HG03045 (cell line): ENCODE results near the gene BCAN.

ENCODE experiments used
- ATAC-seq: cut with Tn5 transposase; IDR thresholded peaks from one replicate; pipeline ENCODE4 v1.9.1; 2021; ENCODE audit warnings: mild to moderate bottlenecking, moderate library complexity; ENCODE audit not compliant: unreplicated experiment

BCAN gene

DNA sequence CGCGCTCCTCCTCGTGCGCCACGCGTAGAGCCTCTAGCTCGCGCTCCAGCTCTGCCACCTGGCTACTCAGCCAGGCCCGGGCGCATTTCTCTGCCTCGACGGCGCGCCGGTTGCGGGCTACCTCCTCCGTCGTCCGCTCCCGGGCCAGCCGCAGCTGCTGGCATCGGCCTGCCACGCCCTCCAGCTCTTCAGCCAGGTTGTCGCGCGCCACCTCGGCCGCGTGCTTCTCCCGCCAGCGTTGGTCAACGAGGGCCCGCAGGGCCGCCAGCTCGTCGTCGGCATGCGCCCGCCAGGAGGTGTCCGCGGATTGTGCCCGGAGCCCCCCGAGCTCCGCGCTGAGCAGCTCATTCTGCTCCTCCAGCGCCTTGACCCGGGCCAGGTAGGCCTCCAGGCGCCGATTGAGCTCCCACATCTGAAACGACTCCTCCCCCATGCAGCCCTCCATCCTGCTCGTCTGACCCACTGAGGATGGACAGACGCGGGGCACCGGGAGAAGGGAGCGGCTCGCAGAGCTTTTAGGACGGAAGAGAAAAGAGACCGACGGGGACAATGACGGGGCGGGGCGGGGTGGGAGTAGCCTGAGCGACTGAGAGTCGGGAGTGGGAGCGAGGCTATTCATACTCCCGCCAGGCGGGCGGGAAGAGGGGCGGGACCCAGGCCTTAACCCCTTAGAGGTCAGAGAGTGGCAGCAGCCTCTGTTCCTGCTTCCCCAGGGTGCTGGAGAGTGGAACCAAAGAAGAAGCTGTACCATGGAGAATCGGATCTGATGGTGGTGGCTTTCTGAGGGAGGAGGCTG, 35.1 kb downstream of the BCAN start, which contains the start of gene NES:
TSS of gene NES (minus strand) at position 588 of the 796 bp plus-strand sequence. CDS start at position 445, 143 bp downstream.
- ATAC-seq: no peak

DNA sequence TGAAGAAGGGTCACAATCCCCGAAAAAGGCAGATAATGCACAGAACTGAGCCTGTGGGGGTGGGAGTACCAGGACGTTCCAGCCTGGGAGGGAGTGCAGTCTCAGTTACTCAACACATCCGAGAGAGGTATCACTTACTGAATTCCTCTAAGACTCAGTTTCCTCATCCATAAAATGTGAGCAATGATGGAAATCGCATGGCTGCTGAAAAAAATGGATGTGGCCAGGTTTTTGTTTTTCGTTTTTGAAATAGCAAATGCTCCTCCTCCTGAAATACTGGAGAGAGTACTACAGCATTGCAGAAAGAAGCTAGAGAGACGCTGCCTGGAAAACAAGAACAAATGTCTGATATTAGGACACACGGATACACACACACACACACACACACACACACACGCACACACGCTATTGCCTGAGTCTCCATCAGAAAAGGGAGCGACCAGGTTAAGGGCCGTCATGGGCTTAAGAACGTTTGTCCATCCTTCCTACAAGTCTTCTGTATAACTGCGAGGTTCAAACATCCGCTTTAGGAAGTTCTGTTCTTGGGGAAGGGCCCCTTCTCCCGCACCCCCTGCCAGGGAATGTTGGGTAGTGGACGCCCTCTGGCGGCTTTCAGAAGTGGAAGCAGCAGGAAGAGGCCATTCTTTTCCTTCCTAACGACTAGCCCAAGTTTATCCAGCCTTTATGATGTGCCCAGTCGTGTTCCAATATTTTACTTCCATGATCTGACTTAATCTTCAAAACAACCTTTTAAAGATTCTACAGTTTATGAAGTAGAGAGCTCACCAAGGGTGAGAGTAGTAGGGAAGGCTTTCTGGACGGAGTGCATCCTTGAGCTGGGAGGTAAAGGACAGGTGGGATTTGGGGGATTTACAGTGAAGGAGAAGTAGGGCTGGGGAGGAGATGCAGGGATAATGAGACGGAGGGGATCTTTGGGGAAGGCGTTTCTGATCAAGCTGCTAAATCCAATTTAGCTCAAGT, 36.0 kb downstream of the BCAN start:
- ATAC-seq: no peak

DNA sequence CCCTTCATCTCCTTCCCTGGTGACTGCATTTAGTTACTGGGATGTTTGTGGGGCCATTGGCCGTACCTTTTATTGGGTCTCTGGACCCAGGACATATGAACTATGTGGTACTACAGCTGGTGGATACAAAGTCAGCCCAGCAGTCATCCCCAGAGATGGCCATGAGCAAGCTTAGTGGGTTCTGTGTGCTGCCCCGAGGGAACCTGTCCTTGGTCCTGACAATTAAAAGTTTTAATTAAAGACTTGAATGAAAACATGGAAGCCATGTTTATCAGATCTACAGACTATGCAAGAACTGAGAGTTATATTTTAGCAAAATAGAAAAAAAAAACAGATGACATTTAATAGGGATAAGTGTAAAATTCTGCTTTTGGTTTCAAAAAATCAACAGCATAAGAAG, 38.1 kb downstream of the BCAN start:
- ATAC-seq: no peak

DNA sequence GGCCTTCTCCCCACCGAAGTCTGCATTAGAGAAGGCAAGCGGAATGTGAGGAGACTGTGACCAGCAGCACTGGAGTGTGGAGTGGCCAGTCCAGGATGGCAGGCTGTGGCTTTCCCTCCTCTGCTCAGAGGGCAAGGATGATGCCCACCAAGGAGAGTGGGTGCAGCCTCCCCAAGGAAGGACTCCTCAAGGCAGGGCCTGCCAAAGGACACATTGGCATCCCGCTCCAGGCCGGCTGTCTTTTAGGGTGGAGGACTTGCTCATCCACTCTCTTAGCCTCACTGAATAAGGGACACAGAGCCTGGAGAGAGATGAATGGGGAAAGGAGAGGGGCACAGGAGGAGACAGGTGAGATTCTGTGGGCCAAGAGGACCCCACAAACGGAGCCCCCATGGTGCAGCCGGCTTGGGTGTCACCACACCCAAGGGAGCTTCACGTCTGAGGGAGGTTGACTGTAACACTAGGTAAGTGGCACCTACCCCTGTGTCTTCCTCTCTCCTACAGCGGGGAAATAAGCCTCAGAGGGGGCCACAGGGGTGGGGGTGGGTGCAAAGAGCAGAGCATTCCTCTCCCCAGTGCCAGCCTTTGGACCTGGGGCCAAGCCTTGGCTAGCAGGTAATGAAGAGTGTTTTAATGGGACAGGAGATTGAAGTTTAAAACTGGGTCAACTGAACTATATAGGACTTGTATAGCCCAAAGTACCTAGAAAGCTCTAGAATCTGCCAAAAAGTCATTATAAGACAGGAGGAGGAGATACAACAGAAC, 39.5 kb downstream of the BCAN start:
- ATAC-seq: no peak

DNA sequence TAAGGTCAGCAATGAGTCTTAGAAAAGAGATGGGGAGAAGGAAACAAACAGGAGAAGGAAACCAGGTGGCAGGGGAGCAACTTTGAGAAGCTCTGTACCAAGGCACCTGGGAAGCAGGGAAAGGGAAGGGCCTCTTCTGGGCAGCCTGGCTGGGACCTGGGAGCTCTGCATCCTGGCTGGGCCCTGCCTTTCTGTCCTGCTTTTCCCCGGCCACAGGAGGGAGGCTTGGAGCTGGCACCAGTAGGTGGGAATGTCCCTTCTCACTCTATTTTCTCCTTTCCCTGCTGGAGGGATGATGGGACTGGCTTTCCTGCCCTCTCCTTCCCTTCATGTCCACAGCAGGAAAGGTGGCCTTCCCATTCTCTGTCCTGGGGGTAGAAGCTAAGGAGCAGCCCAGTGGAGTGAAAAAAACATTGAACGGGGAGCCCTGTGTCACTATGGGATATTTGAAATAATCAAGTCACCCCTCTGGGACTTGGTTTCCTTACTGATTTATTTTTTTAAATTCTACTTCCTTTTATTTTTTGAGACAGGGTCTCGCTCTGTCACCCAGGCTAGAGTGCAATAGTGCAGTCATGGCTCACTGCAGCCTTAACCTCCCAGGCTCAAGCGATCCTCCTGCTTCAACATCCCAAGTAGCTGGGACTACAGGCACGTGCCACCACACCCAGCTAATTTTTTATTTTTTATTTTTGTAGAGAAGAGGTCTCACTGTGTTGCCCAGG, 40.4 kb downstream of the BCAN start:
- no peak for ATAC-seq

DNA sequence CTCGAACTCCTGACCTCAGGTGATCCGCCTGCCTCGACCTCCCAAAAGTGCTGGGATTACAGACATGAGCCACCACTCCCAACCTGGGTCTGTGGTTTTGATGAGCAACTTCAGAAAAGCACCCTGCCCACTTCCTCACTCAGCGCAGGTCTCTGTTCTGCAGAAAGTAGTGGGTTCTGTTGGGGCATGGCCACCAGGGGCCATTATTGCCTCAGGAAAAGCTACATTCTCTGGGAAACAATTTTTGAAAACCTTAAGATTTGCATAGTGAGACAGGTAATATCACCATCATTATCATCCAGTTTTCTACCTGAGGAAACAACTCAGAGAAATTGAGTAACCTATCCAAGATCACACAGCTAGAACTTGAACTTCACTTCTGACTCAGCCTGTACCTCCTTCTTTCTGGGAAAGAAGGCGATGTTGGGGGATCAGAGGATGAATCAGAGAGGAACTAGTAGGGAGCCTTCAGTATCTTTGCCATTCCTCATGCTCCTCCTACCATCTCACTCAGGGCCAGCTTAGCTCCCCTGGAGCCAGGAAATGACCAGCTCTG, 42.4 kb downstream of the BCAN start:
- ATAC-seq: no peak

DNA sequence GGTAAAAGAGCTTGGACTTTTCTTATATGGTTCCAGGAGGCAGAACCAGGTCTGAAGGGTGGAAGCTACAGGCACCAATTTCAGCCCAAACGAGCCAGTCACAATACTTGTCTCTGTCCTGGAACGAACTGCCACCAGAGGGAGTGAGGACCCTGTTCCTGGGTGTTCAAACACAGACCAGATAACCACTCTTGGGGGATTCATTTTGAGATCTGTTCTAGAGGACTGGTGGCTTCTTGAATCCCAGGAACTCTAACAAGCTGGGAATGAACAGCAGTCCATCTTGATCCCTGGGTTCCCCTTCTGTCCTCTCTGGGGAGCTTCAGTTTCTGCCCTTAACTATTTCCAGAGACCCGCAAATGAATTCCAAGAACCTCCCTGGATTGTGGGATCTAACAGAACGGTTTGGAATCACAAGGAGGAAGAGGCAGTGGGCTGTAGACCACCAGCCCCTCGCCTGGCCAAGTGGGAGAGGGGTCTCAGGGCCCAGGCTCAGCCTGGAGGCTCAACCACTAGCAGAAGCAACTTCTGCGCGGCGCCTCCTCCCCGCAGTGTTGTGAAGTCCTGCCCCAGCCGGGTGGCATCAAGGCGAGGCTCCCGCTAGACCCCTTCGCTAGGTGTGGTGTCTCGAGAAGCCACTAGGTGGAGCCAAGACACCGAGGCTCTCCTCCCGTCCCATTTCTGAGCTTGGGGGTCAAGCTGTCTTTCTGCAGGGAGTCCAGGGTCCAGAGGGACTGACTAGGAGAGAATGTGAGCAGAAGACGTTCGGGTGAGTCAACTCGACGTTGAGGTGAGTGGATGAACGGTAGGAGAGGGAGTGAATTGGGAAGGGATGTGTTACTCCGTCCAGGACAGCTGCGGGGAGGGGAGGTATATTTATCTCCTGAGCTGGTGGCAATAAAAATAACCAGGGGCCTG, 47.4 kb downstream of the BCAN start:
- no peak for ATAC-seq

DNA sequence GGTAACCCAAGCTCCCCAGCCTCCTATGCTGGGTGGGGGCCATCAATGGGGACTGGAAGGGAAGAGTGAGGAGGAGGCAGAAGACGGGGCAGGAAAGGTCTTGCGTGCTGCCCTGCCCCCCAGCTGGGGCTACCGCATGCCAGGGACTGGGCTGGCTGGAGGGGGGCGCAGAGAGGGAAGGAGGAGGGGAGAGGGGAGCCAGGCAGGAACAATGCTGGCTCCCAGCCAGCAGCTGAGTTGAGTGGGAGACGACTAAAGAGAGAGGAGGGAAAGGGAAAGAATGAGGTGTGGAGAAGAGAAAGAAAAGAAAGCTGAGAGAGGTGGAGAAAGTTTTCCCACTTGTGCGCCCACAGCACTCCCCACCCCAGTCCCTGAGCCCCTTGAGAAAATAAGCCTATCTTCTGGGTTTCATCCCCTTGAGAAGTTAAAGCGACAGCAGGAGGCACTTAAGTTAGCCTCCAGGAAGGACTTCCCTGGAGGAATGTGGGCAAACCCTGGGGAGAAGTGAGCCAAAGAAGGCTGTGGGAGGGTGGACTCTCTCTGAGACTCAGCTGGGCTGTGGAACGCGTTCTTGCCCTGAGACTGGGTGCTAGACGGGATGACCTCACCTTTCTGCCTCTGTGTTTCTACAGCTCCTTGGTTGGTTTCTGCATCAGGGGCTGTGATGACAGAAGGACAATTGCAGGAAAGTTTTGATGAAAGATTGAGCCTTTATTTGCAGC, 48.2 kb downstream of the BCAN start:
- no peak for ATAC-seq

DNA sequence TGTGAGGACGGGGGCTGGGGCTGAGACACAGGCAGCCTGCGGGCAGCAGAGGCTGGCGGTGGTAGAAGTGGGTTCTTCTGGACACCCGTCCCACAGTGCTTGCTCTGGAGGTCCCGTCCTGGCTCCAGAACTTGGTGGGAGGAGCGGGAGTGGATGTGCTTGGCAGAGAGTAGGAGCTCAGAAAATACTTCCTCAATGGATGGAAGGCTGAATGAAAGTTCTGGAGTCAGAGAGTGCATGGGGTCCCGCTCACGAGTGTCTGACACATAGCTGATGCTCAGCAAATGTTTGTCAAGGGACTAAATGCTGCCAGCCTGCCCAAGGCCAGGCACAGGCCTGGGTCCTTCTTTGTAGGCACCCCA, 48.7 kb downstream of the BCAN start:
- no peak for ATAC-seq

DNA sequence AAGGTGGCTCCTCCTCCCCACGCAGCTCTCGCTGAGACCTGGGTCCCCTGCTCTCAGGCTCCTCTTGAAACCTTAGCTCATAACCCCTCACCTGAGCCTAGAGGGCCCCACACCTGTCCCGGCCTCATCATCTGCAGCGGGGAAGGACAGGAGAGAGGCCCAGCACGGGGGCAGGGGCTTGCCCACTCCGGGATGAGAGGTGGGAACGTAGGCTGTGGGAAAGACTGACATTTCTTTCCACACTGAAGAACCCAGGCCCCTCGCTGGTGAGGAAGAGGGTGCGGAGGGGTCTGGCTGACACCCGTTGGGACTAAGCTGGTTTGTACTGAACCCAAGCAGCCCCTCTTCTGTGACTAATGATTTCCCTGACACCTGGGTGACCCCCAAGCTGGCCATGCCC, 49.3 kb downstream of the BCAN start:
- no peak for ATAC-seq

DNA sequence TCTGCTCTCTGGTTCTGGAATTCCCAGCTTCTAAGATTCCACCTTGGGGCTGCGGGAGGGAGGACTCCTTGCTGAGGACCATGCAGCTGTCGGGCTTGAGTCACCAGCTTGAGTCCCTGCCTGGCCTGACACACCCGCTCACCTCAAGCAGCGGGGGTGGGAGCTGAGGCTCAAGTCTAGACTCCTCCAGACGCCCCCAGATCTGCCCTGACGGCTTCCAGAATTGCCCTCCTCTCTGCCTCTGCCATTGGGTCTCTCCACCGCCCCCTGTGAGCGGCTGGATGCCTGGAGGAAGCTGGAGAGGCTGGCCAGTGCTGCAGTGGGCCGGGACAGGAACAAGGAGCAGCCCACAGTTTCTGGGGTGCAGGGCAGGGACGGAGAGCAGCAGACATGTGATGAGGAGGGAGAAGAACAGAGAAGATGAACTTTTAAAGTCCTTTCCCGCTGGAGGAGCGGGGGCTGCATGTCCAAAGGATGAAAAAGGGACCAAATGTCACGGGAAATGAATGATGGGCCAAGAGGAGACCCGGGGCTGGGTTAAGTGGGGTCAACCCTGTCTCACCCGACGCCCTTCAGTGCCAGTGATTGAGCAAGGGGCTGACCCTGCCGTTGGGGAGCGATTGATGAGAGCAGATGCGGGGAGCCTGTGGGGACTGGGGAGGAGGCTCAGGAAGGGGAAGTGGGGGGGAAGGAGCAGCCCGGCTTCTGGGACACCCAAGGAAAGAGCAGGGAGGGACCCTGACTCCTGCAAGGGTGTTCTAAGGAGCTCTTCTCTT, 49.9 kb downstream of the BCAN start:
- no peak for ATAC-seq

DNA sequence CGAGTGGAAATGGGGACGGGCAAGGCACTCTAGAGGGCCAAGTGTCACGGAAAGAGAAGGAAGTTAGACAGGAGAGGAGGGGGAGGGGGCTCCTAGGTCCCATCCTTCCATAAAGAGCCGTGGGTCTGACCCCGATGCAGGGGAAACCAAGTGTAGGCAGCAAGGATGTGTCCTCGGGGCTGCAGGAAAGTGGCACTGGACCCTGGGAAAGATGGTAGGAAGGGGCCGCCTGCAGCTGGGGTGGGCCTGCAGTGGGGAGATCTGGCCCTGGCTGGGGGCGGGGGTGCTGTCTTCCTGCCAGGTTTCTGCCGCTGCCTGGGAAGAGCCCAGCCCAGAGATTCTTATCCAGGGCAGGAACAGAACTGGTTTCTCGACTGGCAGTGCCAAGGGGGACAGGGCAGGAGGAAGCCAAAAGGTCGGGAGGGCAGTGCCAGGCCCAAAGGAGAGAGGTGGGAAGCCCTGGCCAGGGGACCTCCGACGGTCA, 50.6 kb downstream of the BCAN start:
- ATAC-seq: no peak

DNA sequence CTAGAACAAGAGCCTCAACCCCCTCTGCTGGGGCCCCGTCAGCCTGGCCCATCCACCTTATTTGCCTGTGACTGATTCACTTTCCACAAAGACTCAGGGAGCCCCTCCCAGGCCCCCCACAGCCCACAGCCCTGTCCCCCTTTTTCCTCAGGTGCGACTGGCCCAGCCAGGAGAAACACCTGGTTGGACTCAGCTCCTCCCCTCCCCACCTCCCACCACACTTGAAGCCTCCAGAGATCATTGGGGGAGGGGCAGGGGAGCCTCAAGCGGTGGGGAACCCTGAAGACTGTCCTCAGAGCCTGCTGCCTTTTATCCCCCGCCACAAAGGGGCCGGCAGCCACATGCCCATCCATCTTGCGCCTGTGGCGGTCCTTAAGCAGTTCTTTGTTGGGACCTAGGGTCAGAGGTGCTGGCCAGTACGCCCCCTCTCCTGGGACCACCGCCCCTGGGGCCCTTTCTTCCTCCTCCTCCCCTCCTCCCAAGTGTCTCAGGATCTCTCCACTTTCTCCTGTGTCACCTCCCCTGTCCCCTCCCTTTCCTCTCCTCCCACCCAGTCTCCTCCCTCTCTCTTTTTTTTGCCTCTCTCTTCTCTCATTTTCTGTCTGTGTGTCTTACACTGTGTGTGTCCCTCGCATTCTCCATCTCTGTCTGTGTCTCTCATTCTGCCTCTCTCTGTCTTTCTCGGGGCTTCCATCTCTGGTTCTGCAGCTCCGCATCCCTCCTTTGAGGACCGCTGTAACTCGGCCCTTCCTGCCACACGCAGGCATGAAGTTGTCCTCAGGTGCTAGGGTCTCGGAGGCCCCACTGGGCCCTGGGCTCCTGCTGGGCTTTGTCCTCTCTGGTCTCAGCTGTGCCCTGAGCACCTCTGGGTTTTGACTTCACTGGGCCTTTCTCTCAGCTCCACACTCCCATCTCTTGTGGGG, 51.3 kb downstream of the BCAN start:
- ATAC-seq: no peak

DNA sequence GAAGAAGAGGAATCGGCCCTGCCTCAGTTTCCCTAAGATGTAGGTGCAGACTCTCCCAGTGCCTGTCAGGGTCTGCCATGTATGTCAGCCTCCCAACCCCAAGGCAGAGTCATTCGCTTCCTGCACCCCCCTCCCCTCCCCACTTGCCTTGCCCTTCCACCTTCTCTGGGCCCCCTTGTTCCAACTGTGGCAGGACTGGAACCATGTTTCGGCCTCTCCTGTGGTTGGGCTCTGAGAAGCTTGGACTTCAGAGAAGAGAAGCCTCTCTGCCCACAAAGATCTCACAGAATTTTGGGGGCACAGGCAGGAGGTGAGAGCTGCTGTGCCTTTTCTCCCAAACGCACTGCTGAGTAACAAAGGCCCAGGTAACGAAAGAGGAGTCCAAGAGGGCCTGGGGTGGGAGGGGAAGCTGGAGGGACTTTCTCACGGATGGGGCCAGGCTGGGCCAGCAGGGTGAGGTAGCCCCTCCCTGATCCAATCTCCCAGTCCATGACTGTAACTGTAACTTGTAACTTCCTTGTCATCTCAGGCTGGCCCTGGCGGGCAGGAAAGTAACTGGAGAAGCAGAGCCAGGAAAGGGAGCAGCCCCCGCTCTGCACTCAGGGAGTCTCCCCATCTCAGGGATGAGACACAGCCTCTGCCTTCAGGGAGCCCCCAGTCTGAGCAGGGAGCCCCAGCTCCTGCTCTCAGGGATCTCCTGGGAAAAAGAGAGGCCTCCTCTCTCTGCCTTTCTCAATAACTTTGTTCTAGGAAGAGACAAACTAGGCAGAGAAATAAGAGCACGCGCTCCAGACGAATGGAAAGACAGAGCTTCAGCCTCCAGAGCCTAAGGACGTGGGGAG, 52.2 kb downstream of the BCAN start:
- ATAC-seq: no peak

DNA sequence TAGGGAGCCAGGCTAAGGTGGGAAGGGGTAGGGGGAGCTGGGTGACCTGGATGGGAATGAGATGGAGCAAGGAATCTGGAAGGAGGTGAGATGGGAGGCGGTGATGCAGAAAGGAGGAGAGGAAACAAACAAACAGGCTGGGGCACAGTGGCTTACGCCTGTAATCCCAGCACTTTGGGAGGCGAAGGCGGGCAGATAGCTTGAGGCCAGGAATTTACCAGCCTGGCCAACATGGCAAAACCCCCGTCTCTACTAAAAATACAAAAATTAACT, 52.7 kb downstream of the BCAN start:
- no peak for ATAC-seq

DNA sequence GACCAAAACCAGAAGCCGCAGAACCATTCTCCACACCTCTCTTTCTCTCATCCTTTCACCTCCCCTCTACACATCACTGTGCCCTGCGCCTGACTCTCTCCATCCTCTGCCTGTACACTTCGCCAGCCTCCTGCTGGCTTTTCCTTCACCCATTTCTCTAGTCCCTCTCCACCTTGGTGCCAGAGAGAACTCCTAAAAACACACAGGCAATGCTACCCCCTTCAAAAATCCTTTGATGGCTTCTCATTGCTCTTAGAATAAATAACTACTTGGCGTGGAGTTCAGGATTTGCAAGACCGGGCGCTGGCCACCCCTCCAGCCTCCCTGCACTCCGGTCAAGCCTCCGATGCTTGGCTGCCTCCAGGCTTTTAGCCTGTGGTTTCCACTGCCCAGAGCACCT, 54.8 kb downstream of the BCAN start:
- no peak for ATAC-seq
